ENCODE results near the gene ABHD15.

The ABHD15 gene

GRCh38 chr17:29592850-29593551 lies 26.2 kb upstream of the ABHD15 start, which contains the start of gene ANKRD13B:
ANKRD13B (plus strand) TSS chr17:29593132; CDS start chr17:29593622, 490 bp downstream.
- peak within 1 kb of the TSS; percentile 98 for H3K27ac ChIP-seq

GRCh38 chr17:29591737-29592608 lies 25.1 kb upstream of the ABHD15 start:
- peak overlapping the region; percentile 98 for H3K27ac ChIP-seq
- TF ChIP-seq CTCF (conservative IDR thresholded peaks at IDR 0.05) = peak; percentile 100

More at GRCh38 chr17:29592850-29593551, 26.2 kb upstream of the ABHD15 start, which contains the start of gene ANKRD13B:
- TF ChIP-seq CTCF (conservative IDR thresholded peaks at IDR 0.05) = no peak

GRCh38 chr17:29591146-29591736 lies 24.4 kb upstream of the ABHD15 start:
- no peak for TF ChIP-seq CTCF (conservative IDR thresholded peaks at IDR 0.05)
- H3K27ac ChIP-seq = peak overlapping the region; percentile 98

- no peak for TF ChIP-seq CTCF (conservative IDR thresholded peaks at IDR 0.05)
- peak overlapping the region; percentile 98 for H3K27ac ChIP-seq
Observed at GRCh38 chr17:29590411-29591145, 23.7 kb upstream of the ABHD15 start.

- peak within 1 kb of the TSS; percentile 98 for H3K27ac ChIP-seq
- TF ChIP-seq CTCF (conservative IDR thresholded peaks at IDR 0.05) = no peak; the same call in 1 of the 2 replicates
Observed at GRCh38 chr17:29589524-29590410, 22.9 kb upstream of the ABHD15 start, which contains the start of gene GIT1. GIT1 (minus strand) TSS chr17:29589648; CDS start chr17:29589378, 270 bp downstream.

GRCh38 chr17:29588562-29589411 lies 21.9 kb upstream of the ABHD15 start:
- no peak for TF ChIP-seq CTCF (conservative IDR thresholded peaks at IDR 0.05)
- peak overlapping the region; percentile 98 for H3K27ac ChIP-seq

Data from VCaP (cell line).